CD4-positive, alpha-beta T cell treated with Interleukin-10 for 1 hour (primary cell): ENCODE data around the gene LTN1.
"Not testable (repeated sequence)": the region's sequence is repeated elsewhere in the genome, so short reads cannot be mapped to it uniquely, and the experiment has no call there.

ENCODE experiments used
- DNase-seq: peaks from one replicate; pipeline ENCODE4 v3.0.0-alpha.2; 2020

The LTN1 gene

GRCh38 chr21:28992526-28993292 lies at the start of gene LTN1:
Gene LTN1, minus strand, starts transcription at chr21:28992877. Its CDS starts 72 bp downstream, at chr21:28992805.
- peak; percentile 99 for DNase-seq

- DNase-seq, result no peak
Observed at GRCh38 chr21:29034678-29035077, 42.0 kb upstream of the LTN1 start.

GRCh38 chr21:29033871-29034270 lies 41.2 kb upstream of the LTN1 start:
- no peak for DNase-seq

GRCh38 chr21:29033301-29033700 lies 40.6 kb upstream of the LTN1 start:
- DNase-seq, result no peak

GRCh38 chr21:29030909-29031308 lies 38.2 kb upstream of the LTN1 start:
- no peak for DNase-seq

- no peak for DNase-seq
Observed at GRCh38 chr21:29029524-29029923, 36.8 kb upstream of the LTN1 start.

GRCh38 chr21:29025328-29025713 lies 32.6 kb upstream of the LTN1 start:
- peak; percentile 25 for DNase-seq

- DNase-seq, result peak; percentile 97
Observed at GRCh38 chr21:29024474-29025327, 32.0 kb upstream of the LTN1 start, which contains the start of gene USP16. Gene USP16, plus strand, starts transcription at chr21:29024668. Its CDS starts 3,246 bp downstream, at chr21:29027914.

- DNase-seq, result peak; percentile 38
Observed at GRCh38 chr21:29022166-29022565, 29.5 kb upstream of the LTN1 start.

GRCh38 chr21:29018540-29018939 lies 25.9 kb upstream of the LTN1 start:
- no peak for DNase-seq

GRCh38 chr21:29017639-29018237 lies 25.1 kb upstream of the LTN1 start:
- DNase-seq, result no peak

- DNase-seq, result not testable (repeated sequence)
Observed at GRCh38 chr21:29011236-29011635, 18.6 kb upstream of the LTN1 start.

GRCh38 chr21:29008367-29008766 lies 15.7 kb upstream of the LTN1 start:
- DNase-seq, result no peak

- no peak for DNase-seq
Observed at GRCh38 chr21:29007810-29008209, 15.1 kb upstream of the LTN1 start.

- no peak for DNase-seq
Observed at GRCh38 chr21:29007135-29007534, 14.5 kb upstream of the LTN1 start.

- DNase-seq, result no peak
Observed at GRCh38 chr21:29005696-29006095, 13.0 kb upstream of the LTN1 start.

- DNase-seq, result peak; percentile 96
Observed at GRCh38 chr21:29002442-29003144, 9.9 kb upstream of the LTN1 start.

- DNase-seq, result no peak
Observed at GRCh38 chr21:28993293-28993629, 584 bp upstream of the LTN1 start.

GRCh38 chr21:28991861-28992525 lies 684 bp downstream of the LTN1 start:
- DNase-seq, result no peak

GRCh38 chr21:28988146-28988545 lies 4.5 kb downstream of the LTN1 start:
- DNase-seq, result not testable (repeated sequence)

GRCh38 chr21:28986677-28987076 lies 6.0 kb downstream of the LTN1 start:
- no peak for DNase-seq

GRCh38 chr21:28982637-28983036 lies 10.0 kb downstream of the LTN1 start:
- no peak for DNase-seq
